ENCODE measurements around the gene EXTL1.

DNA sequence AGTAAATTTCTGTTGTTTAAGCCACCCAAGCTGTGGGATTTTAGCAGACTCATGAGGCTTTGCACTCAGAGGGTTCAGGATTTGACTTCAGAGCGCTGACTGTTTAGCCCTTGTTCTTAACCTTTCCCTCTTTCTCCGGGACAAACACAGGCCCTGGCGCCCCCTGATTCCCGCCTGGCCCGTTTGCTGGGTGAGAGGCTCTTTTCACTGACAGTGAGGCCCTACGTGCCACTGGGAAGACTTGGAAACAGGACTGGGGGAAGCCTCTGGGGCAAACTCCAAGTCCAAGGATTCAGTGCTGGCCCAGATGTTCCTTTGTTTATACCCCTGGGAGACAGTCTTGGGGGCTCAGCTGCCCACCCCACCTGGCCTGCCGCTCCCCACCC is 57.6 kb downstream of the EXTL1 start:
- TF ChIP-seq, protein P1, sequence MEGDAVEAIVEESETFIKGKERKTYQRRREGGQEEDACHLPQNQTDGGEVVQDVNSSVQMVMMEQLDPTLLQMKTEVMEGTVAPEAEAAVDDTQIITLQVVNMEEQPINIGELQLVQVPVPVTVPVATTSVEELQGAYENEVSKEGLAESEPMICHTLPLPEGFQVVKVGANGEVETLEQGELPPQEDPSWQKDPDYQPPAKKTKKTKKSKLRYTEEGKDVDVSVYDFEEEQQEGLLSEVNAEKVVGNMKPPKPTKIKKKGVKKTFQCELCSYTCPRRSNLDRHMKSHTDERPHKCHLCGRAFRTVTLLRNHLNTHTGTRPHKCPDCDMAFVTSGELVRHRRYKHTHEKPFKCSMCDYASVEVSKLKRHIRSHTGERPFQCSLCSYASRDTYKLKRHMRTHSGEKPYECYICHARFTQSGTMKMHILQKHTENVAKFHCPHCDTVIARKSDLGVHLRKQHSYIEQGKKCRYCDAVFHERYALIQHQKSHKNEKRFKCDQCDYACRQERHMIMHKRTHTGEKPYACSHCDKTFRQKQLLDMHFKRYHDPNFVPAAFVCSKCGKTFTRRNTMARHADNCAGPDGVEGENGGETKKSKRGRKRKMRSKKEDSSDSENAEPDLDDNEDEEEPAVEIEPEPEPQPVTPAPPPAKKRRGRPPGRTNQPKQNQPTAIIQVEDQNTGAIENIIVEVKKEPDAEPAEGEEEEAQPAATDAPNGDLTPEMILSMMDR (conservative IDR thresholded peaks at IDR 0.05) = no peak
- TF ChIP-seq ZFX (IDR thresholded peaks at IDR 0.05) = no peak
